Measurements from ENCODE around the gene PCDH9. TPM values are rescaled to one million over a fixed set of nuclear protein-coding genes. Genes with fewer than 3 reads are reported as not detected.

The PCDH9 gene
- total RNA-seq, 1 donor from 2014 or later, result 1.7 TPM

- peaks cover 2% of the 10 kb centered on the region for H3K4me1 Mint-ChIP-seq (ENCODE audit: low read depth)
- no peak for DNase-seq (ENCODE audit: low spot score, unreplicated experiment)
- TF ChIP-seq CTCF (IDR thresholded peaks at IDR 0.05; ENCODE audit: unreplicated experiment), result no peak
- no peaks in the 10 kb centered on the region for H3K9me3 Mint-ChIP-seq (ENCODE audit: low read depth)
- no peaks in the 10 kb centered on the region for H3K36me3 Mint-ChIP-seq (ENCODE audit: insufficient read depth)
- H3K27me3 Mint-ChIP-seq, result no peaks in the 10 kb centered on the region
- no peak overlapping the region for H3K27ac Mint-ChIP-seq
- no peak overlapping the region for H3K4me3 Mint-ChIP-seq (ENCODE audit: low read depth)
Measured at GRCh38 chr13:66943530-66943929, 286.6 kb downstream of the PCDH9 start.

GRCh38 chr13:66940113-66940512 is 290.0 kb downstream of the PCDH9 start:
- Mint-ChIP-seq H3K9me3 (ENCODE audit: low read depth) (no peaks in the 10 kb centered on the region), H3K36me3 (ENCODE audit: insufficient read depth) (no peaks in the 10 kb centered on the region), H3K27me3 (no peaks in the 10 kb centered on the region), H3K4me3 (ENCODE audit: low read depth) (no peak overlapping the region), H3K27ac (no peak overlapping the region), H3K4me1 (ENCODE audit: low read depth) (no peaks in the 10 kb centered on the region)
- no peak for TF ChIP-seq CTCF (IDR thresholded peaks at IDR 0.05; ENCODE audit: unreplicated experiment)
- no peak for DNase-seq (ENCODE audit: low spot score, unreplicated experiment)

GRCh38 chr13:66937423-66937822 is 292.7 kb downstream of the PCDH9 start:
- no peaks in the 10 kb centered on the region for H3K9me3 Mint-ChIP-seq (ENCODE audit: low read depth)
- H3K4me1 Mint-ChIP-seq (ENCODE audit: low read depth), result no peaks in the 10 kb centered on the region
- H3K27ac Mint-ChIP-seq, result no peak overlapping the region
- no peaks in the 10 kb centered on the region for H3K36me3 Mint-ChIP-seq (ENCODE audit: insufficient read depth)
- no peak for TF ChIP-seq CTCF (IDR thresholded peaks at IDR 0.05; ENCODE audit: unreplicated experiment)
- no peak for DNase-seq (ENCODE audit: low spot score, unreplicated experiment)
- no peaks in the 10 kb centered on the region for H3K27me3 Mint-ChIP-seq
- no peak overlapping the region for H3K4me3 Mint-ChIP-seq (ENCODE audit: low read depth)

- Mint-ChIP-seq H3K9me3 (ENCODE audit: low read depth) (no peaks in the 10 kb centered on the region), H3K4me3 (ENCODE audit: low read depth) (no peak overlapping the region), H3K36me3 (ENCODE audit: insufficient read depth) (no peaks in the 10 kb centered on the region), H3K4me1 (ENCODE audit: low read depth) (no peaks in the 10 kb centered on the region), H3K27me3 (no peaks in the 10 kb centered on the region), H3K27ac (no peak overlapping the region)
- TF ChIP-seq CTCF (IDR thresholded peaks at IDR 0.05; ENCODE audit: unreplicated experiment), result no peak
- no peak for DNase-seq (ENCODE audit: low spot score, unreplicated experiment)
Measured at GRCh38 chr13:66933994-66934393, 296.1 kb downstream of the PCDH9 start.

- Mint-ChIP-seq H3K4me1 (ENCODE audit: low read depth) (no peaks in the 10 kb centered on the region), H3K27me3 (no peaks in the 10 kb centered on the region), H3K36me3 (ENCODE audit: insufficient read depth) (no peaks in the 10 kb centered on the region), H3K27ac (no peak overlapping the region), H3K4me3 (ENCODE audit: low read depth) (no peak overlapping the region), H3K9me3 (ENCODE audit: low read depth) (no peaks in the 10 kb centered on the region)
- no peak for TF ChIP-seq CTCF (IDR thresholded peaks at IDR 0.05; ENCODE audit: unreplicated experiment)
- no peak for DNase-seq (ENCODE audit: low spot score, unreplicated experiment)
Measured at GRCh38 chr13:66933527-66933926, 296.6 kb downstream of the PCDH9 start.
